ENCODE results near the gene SNRPE.

The SNRPE gene

DNA sequence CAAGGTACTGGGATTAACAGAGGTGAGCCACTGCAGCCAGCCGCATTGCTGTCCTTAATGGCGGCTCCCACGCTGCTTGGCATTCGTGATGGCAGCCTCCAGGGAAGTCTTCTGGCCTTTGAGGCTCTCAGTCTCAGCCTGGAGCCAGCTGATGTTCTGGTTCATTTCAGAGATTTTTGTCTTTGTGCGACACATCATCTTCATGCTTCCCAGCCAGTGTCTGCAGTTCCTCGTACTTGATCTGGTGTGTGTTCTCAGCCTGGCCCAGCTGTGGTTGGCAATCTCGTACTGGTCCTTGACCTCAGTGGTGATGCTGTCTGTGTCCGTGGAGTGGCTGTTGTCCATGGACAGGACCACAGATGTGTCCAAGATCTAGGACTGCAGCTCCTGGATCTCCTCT, 11.7 kb downstream of the SNRPE start:
- H3K36me3 ChIP-seq (ENCODE audit: control insufficient read depth, insufficient read depth, low read length), result no peaks in the 10 kb centered on the region
- H3K27ac ChIP-seq (ENCODE audit: insufficient read depth, low read depth, low read length, poor library complexity, severe bottlenecking), result no peak overlapping the region
- H3K4me1 ChIP-seq (ENCODE audit: control insufficient read depth, insufficient read depth, low read length), result peaks cover 10% of the 10 kb centered on the region
- no peaks in the 10 kb centered on the region for H3K9me3 ChIP-seq (ENCODE audit: control insufficient read depth, low read length)
- no peaks in the 10 kb centered on the region for H3K27me3 ChIP-seq (ENCODE audit: control insufficient read depth, insufficient read depth, low read length, poor library complexity, severe bottlenecking)
- WGBS, 2 experiments, result 88 to 90% methylated on average over 8 of the region's 8 CpGs
- no peak overlapping the region for H3K4me3 ChIP-seq (ENCODE audit: insufficient read depth, low read depth, low read length)

DNA sequence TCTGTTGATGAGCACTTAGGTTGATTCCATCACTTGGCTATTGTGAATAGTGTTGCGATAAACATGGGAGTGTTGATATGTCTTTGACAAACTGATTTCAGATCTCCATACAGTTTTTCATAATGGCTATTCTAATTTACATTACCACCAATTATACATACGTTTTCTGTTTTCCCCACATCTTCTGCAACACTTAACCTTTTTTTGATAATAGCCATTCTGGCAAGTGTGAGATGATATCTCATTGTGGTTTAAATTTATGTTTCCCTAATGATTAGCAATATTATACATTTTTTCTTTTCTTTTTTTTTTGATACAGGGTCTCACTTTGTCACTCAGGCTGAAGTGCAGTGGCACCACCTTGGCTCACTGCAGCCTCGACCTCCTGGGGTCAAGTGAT, 17.0 kb downstream of the SNRPE start:
- H3K4me3 ChIP-seq (ENCODE audit: insufficient read depth, low read depth, low read length), result no peak overlapping the region
- no peaks in the 10 kb centered on the region for H3K4me1 ChIP-seq (ENCODE audit: control insufficient read depth, insufficient read depth, low read length)
- WGBS, 2 experiments, result 89 to 93% methylated on average over 3 of the region's 3 CpGs
- no peaks in the 10 kb centered on the region for H3K36me3 ChIP-seq (ENCODE audit: control insufficient read depth, insufficient read depth, low read length)
- no peaks in the 10 kb centered on the region for H3K27me3 ChIP-seq (ENCODE audit: control insufficient read depth, insufficient read depth, low read length, poor library complexity, severe bottlenecking)
- H3K9me3 ChIP-seq (ENCODE audit: control insufficient read depth, low read length), result no peaks in the 10 kb centered on the region
- no peak overlapping the region for H3K27ac ChIP-seq (ENCODE audit: insufficient read depth, low read depth, low read length, poor library complexity, severe bottlenecking)

DNA sequence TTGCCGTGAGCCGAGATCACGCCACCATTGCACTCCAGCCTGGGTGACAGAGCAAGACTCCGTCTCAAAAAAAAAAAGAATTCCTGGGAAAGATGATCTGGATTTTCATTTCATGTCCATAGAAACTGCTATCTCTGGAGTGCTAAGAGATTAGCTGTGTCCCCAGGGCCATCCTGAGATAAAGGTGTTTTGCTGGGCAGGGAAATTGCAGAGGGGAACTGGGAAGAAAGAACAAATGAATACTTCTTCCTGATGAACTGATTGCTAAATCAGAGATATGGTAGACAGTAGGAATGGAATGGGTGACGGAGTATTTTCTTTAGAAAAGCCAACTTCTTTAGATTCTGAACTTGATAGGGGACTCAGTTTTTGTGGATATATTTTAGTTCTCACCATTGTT, 19.2 kb downstream of the SNRPE start:
- Histone ChIP-seq H3K27ac (ENCODE audit: insufficient read depth, low read depth, low read length, poor library complexity, severe bottlenecking) (no peak overlapping the region), H3K27me3 (ENCODE audit: control insufficient read depth, insufficient read depth, low read length, poor library complexity, severe bottlenecking) (no peaks in the 10 kb centered on the region), H3K4me3 (ENCODE audit: insufficient read depth, low read depth, low read length) (no peak overlapping the region), H3K36me3 (ENCODE audit: control insufficient read depth, insufficient read depth, low read length) (no peaks in the 10 kb centered on the region), H3K4me1 (ENCODE audit: control insufficient read depth, insufficient read depth, low read length) (no peaks in the 10 kb centered on the region), H3K9me3 (ENCODE audit: control insufficient read depth, low read length) (no peaks in the 10 kb centered on the region)
- WGBS, 2 experiments, result 94 to 95% methylated on average over 5 of the region's 5 CpGs

DNA sequence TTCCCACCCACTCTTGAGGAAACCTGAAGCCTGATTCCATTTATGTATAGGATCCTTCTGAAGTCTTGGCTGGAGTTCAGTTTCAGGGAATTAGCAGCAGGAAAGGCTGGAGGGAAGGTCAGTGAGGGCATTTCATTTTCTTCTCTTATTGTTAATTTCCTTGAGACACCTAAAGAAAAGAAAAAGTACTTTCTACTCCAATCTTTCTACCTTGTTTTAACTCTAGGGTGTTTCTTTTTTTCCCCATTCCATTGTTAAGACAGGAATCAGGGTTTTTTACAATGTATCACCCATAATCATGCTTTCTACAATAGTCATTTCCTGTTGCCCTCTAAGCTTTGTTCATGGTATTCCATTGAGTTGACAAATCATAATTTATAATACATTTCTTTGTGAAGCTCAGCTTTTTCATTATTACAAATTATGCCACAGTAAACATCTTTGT, 27.4 kb downstream of the SNRPE start:
- Histone ChIP-seq H3K4me1 (ENCODE audit: control insufficient read depth, insufficient read depth, low read length) (no peaks in the 10 kb centered on the region), H3K27me3 (ENCODE audit: control insufficient read depth, insufficient read depth, low read length, poor library complexity, severe bottlenecking) (no peaks in the 10 kb centered on the region), H3K27ac (ENCODE audit: insufficient read depth, low read depth, low read length, poor library complexity, severe bottlenecking) (no peak overlapping the region), H3K36me3 (ENCODE audit: control insufficient read depth, insufficient read depth, low read length) (no peaks in the 10 kb centered on the region), H3K4me3 (ENCODE audit: insufficient read depth, low read depth, low read length) (no peak overlapping the region), H3K9me3 (ENCODE audit: control insufficient read depth, low read length) (no peaks in the 10 kb centered on the region)

DNA sequence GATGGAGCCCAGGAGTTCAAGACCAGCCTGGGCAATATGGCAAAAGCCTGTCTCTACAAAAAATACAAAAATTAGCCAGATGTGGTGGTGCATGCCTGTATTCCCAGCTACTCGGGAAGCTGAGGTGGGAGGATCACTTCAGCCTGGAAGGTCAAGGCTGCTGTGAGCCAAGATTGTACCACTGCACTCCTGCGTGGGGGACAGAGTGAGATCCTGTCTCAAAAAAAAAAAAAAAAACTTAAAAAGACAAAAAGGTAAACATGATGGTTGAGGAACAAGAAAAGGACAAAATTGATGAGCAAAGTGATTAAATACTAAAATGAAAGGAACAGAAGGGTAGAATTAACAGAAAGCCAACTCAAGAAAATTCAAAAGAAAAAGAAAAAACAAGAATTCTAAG, 30.6 kb downstream of the SNRPE start:
- 92% methylated on average over 2 of the region's 2 CpGs for WGBS, 2 experiments

DNA sequence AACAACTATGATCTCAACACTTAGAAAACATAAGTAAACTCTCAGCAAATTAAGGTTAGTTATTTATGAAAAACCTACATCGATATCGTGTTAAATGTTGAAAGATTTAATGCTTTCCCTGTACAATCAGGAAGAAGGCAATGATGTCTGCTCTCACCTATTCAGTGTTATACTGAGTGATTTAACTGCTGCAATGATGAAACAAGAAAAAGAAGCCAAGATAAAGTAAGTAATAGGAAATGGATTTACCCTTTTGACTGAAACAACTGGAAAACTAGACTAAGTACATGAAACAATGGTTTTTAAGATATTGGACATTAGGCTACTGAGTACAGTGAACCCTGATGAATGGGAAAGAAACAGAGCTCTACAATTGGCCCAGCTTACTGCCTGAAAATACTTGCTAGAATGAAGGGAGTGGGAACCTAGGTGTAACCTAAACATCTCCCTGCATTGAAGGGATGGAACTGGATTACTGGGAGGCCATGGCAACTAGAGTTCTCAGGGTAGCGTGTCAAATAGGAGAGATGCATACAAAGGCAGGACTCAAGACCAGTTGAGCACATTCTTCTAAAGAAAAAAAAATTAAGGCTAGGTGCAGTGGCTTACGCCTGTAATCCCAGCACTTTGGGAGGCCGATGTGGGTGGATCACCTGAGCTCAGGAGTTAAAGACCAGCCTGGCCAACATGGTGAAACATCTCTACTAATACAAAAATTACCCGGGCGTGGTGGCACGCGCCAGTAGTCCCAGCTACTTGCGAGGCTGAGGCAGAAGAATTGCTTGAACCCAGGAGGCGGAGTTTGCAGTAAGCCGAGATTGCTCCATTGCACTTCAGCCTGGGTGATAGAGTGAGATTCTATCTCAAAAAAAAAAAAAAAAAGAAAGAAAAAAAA, 37.3 kb downstream of the SNRPE start:
- H3K27ac ChIP-seq (ENCODE audit: insufficient read depth, low read depth, low read length, poor library complexity, severe bottlenecking), result no peak overlapping the region
- WGBS, 2 experiments, result 89 to 95% methylated on average over 12 of the region's 12 CpGs
- H3K4me1 ChIP-seq (ENCODE audit: control insufficient read depth, insufficient read depth, low read length), result no peaks in the 10 kb centered on the region
- H3K9me3 ChIP-seq (ENCODE audit: control insufficient read depth, low read length), result no peaks in the 10 kb centered on the region
- no peaks in the 10 kb centered on the region for H3K36me3 ChIP-seq (ENCODE audit: control insufficient read depth, insufficient read depth, low read length)
- no peak overlapping the region for H3K4me3 ChIP-seq (ENCODE audit: insufficient read depth, low read depth, low read length)
- H3K27me3 ChIP-seq (ENCODE audit: control insufficient read depth, insufficient read depth, low read length, poor library complexity, severe bottlenecking), result no peaks in the 10 kb centered on the region

More for the DNA sequence above, 30.6 kb downstream of the SNRPE start:
- Histone ChIP-seq H3K36me3 (ENCODE audit: control insufficient read depth, insufficient read depth, low read length) (no peaks in the 10 kb centered on the region), H3K27ac (ENCODE audit: insufficient read depth, low read depth, low read length, poor library complexity, severe bottlenecking) (no peak overlapping the region), H3K9me3 (ENCODE audit: control insufficient read depth, low read length) (no peaks in the 10 kb centered on the region), H3K4me1 (ENCODE audit: control insufficient read depth, insufficient read depth, low read length) (no peaks in the 10 kb centered on the region), H3K4me3 (ENCODE audit: insufficient read depth, low read depth, low read length) (no peak overlapping the region), H3K27me3 (ENCODE audit: control insufficient read depth, insufficient read depth, low read length, poor library complexity, severe bottlenecking) (no peaks in the 10 kb centered on the region)

DNA sequence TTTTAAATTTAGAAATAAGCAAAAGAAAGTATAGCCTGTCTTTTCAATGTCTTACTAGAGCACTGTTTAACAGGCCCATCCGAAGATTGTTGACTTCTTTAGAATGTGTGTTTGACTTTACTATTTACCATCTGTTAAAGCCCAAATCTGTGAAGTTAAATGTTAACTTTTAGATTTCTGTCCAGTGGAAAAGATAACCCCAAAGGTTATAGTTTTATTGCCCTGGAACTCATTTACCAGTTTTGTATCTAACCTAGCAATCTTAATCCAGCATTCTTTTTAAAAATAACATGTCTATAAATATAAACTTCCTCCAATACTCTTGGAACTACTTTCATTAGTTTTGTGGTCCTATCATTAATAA, 37.9 kb downstream of the SNRPE start:
- Histone ChIP-seq H3K9me3 (ENCODE audit: control insufficient read depth, low read length) (no peaks in the 10 kb centered on the region), H3K36me3 (ENCODE audit: control insufficient read depth, insufficient read depth, low read length) (no peaks in the 10 kb centered on the region), H3K27ac (ENCODE audit: insufficient read depth, low read depth, low read length, poor library complexity, severe bottlenecking) (no peak overlapping the region), H3K27me3 (ENCODE audit: control insufficient read depth, insufficient read depth, low read length, poor library complexity, severe bottlenecking) (no peaks in the 10 kb centered on the region), H3K4me3 (ENCODE audit: insufficient read depth, low read depth, low read length) (no peak overlapping the region), H3K4me1 (ENCODE audit: control insufficient read depth, insufficient read depth, low read length) (no peaks in the 10 kb centered on the region)
- WGBS, 2 experiments, result 95% methylated on average over 1 of the region's 1 CpG; no CpG with 5 or more reads in 1 of the 2 experiments

DNA sequence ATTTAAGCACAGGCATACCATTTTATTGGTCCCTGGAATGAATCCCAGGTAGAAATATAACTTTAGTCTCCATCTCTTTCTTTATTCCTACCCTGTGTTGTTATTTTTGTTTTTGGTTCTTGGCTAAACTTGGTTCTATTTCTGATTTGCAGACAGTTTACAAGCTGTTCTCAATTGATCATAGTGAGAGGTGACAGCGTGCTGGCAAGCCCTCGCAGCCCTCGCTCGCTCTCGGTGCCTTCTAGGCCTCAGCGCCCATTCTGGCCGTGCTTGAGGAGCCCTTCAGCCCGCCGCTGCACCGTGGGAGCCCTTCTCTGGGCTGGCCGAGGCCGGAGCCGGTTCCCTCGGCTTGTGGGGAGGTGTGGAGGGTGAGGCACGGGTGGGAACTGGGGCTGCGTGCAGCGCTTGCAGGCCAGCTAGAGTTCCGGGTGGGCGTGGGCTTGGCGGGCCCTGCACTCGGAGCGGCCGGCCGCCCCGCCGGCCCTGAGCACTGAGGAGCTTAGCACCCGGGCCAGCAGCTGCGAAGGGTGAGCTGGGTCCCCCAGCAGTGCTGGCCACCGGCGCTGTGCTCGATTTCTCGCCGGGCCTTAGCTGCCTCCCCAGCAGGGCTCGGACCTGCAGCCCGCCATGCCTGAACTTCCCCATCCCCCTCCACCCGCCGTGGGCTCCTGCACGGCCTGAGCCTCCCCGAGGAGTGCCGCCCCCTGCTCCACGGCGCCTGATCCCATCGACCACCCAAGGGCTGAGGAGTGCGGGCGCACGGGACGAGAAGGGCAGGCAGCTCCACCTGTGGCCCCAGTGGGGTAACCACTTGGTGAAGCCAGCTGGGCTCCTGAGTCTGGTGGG, 38.7 kb downstream of the SNRPE start:
- WGBS, 2 experiments, result 94% methylated on average over 47 of the region's 47 CpGs
- no peaks in the 10 kb centered on the region for H3K9me3 ChIP-seq (ENCODE audit: control insufficient read depth, low read length)
- no peak overlapping the region for H3K27ac ChIP-seq (ENCODE audit: insufficient read depth, low read depth, low read length, poor library complexity, severe bottlenecking)
- no peaks in the 10 kb centered on the region for H3K36me3 ChIP-seq (ENCODE audit: control insufficient read depth, insufficient read depth, low read length)
- H3K4me3 ChIP-seq (ENCODE audit: insufficient read depth, low read depth, low read length), result no peak overlapping the region
- no peaks in the 10 kb centered on the region for H3K4me1 ChIP-seq (ENCODE audit: control insufficient read depth, insufficient read depth, low read length)
- no peaks in the 10 kb centered on the region for H3K27me3 ChIP-seq (ENCODE audit: control insufficient read depth, insufficient read depth, low read length, poor library complexity, severe bottlenecking)

DNA sequence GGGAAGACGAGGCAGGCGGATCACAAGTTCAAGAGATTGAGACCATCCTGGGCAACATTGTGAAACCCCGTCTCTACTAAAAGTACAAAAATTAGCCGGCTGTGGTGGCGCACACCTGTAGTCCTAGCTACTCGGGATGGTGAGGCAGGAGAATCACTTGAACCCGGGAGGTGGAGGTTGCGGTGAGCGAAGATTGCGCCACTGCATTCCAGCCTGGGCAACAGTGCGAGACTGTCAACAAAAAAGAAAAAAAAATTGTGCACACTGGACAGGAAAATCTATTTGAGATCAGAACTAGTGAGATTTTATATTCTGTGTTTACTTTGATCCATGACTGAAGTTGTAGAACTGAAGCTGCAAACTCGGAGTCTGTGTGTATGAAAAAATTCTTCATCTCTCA, 40.2 kb downstream of the SNRPE start:
- WGBS, 2 experiments, result 93 to 95% methylated on average over 12 of the region's 12 CpGs
- H3K4me1 ChIP-seq (ENCODE audit: control insufficient read depth, insufficient read depth, low read length), result no peaks in the 10 kb centered on the region
- no peaks in the 10 kb centered on the region for H3K27me3 ChIP-seq (ENCODE audit: control insufficient read depth, insufficient read depth, low read length, poor library complexity, severe bottlenecking)
- H3K9me3 ChIP-seq (ENCODE audit: control insufficient read depth, low read length), result no peaks in the 10 kb centered on the region
- H3K27ac ChIP-seq (ENCODE audit: insufficient read depth, low read depth, low read length, poor library complexity, severe bottlenecking), result no peak overlapping the region
- H3K36me3 ChIP-seq (ENCODE audit: control insufficient read depth, insufficient read depth, low read length), result no peaks in the 10 kb centered on the region
- H3K4me3 ChIP-seq (ENCODE audit: insufficient read depth, low read depth, low read length), result no peak overlapping the region

DNA sequence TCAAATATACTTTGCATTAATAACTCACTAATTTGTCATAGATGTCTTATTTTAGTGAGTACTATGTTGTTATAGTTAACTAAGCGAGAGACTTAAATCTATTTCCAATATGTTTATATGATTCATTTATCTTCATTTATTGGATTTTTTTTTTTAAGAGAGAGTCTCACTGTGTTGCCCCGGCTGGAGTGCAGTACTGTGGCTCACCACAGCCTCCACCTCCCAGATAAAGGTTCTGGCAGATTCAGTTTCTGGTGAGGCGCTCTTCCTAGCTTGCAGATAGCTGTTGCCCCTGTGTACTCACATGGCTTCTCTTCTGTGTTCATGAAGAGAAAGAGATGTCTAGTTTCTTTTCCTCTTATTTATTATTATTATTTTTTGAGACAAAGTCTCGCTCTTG, 43.9 kb downstream of the SNRPE start:
- H3K9me3 ChIP-seq (ENCODE audit: control insufficient read depth, low read length), result no peaks in the 10 kb centered on the region
- no peaks in the 10 kb centered on the region for H3K27me3 ChIP-seq (ENCODE audit: control insufficient read depth, insufficient read depth, low read length, poor library complexity, severe bottlenecking)
- H3K27ac ChIP-seq (ENCODE audit: insufficient read depth, low read depth, low read length, poor library complexity, severe bottlenecking), result no peak overlapping the region
- H3K36me3 ChIP-seq (ENCODE audit: control insufficient read depth, insufficient read depth, low read length), result no peaks in the 10 kb centered on the region
- H3K4me3 ChIP-seq (ENCODE audit: insufficient read depth, low read depth, low read length), result no peak overlapping the region
- no peaks in the 10 kb centered on the region for H3K4me1 ChIP-seq (ENCODE audit: control insufficient read depth, insufficient read depth, low read length)
- WGBS, 2 experiments, result 98 to 100% methylated on average over 3 of the region's 4 CpGs

Data from ectodermal cell (in vitro differentiated cells).